GM21515 (cell line): ENCODE data around the gene NTM.
"Not testable (repeated sequence)": the region's sequence is repeated elsewhere in the genome, so short reads cannot be mapped to it uniquely, and the experiment has no call there.

ENCODE experiments used
- ATAC-seq: cut with Tn5 transposase; IDR thresholded peaks from one replicate; pipeline ENCODE4 v1.9.1; 2021; ENCODE audit not compliant: unreplicated experiment

Gene NTM

DNA sequence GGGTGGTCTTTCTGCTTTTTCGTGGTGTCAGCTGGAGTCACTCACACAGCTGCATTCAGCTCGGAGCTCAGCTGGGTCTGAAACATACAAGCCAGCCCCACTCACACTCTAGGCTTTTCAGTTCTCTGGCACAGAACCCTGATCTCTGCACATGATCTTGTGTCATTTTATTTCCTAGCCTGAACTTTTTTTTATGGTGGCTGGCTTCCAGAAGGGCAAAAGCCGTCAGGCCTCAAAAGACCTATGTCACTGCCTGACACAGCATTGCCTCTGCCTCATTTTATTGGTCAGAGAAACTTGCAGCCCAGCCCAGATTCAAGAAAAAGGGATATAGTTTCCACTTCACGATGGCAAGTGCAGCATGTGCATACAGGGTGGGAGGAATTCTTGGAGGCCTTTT, 117.8 kb downstream of the NTM start:
- no peak for ATAC-seq

- ATAC-seq, result no peak
Measured at GRCh38 chr11:131491503-131491902, 121.1 kb downstream of the NTM start.

- ATAC-seq, result no peak
Measured at GRCh38 chr11:131495423-131495822, 125.0 kb downstream of the NTM start.

- ATAC-seq, result not testable (repeated sequence)
Measured at GRCh38 chr11:131497686-131498085, 127.3 kb downstream of the NTM start.

DNA sequence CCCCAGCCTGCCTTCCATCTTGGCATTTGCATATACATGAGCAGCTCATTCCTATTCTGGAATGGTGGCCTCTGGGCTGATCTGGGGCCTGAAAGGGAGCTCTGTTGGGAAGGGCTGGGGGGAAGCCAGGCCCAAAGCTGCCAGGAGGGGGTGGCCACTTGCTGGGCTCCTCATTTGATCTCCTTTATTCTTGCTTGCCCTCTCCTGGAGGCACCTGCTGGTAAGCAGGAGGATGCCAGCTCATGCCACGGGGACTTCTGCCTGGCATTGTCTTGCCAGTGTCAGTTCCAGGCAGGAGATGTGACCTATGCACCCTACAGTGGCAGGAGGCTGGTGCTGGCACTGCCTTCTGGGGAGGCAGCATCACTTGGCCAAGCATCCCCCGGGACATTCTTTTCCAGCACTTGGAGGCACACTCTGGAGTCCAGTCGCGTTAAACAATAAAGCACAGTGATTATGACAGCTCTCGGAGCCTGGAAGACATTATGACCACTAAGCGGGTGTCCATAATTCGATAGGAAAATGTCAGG, 128.3 kb downstream of the NTM start:
- no peak for ATAC-seq

GRCh38 chr11:131499199-131499598, 128.8 kb downstream of the NTM start:
- ATAC-seq, result no peak

GRCh38 chr11:131503017-131503416, 132.6 kb downstream of the NTM start:
- no peak for ATAC-seq

DNA sequence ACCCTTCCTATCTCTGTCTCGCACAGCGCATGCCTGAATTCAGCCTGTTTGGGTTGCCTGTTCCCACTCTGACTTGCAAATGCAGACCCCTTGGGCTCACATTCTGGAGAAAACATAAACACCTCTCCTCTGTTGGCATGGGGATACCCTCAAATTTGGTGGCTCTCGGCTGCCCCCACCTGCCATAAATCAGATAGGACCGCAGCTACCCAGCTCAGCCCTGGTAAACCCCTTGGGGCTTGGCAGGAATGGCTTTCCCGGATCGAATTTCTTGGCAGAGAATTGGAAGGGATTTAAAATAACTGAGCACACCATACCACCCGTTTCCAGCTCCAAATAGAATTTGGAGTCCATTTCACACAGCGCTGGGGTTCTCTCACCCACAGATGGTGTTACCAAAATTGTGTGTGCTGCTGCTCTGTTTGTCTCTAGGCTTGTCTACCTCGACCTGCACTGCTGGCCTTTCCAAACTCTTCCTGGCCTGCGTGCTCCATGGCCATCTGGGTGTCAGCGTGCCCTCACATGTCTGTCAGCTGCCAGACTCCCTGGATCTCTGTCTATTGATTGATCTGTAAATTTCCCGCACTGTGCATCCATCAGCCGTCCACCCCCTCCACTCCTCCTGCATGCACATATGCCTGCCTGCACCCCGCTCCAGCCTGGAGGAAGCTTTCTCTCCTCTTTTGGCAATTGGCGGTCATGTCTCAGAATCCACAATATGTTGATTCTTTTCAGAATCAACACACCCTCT, 134.0 kb downstream of the NTM start:
- no peak for ATAC-seq

GRCh38 chr11:131506348-131506747, 135.9 kb downstream of the NTM start:
- ATAC-seq, result no peak

- ATAC-seq, result no peak
Measured at GRCh38 chr11:131510662-131511061, 140.2 kb downstream of the NTM start.

DNA sequence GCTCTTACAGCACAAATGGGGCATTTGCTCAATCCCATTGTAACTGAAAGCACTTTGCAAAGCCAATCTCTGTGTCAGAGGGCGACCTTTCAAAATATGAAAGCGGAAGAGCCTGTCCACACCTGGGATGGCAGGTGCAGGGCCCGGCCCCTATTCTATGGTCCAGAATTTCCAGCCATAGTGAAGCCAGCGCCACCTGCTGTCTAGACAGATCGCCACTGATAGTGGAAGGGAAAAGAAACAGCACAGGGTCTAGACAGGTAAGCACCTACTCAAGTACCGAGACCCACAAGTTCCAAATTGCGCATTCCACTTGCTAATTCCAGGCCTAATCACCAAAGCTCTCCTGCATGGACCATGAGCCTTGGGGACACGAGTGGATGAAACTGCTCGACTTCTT, 141.4 kb downstream of the NTM start:
- no peak for ATAC-seq

GRCh38 chr11:131512228-131512627, 141.8 kb downstream of the NTM start:
- no peak for ATAC-seq

GRCh38 chr11:131514062-131514461, 143.6 kb downstream of the NTM start:
- ATAC-seq, result no peak

GRCh38 chr11:131518305-131518838, 148.0 kb downstream of the NTM start:
- ATAC-seq, result no peak

DNA sequence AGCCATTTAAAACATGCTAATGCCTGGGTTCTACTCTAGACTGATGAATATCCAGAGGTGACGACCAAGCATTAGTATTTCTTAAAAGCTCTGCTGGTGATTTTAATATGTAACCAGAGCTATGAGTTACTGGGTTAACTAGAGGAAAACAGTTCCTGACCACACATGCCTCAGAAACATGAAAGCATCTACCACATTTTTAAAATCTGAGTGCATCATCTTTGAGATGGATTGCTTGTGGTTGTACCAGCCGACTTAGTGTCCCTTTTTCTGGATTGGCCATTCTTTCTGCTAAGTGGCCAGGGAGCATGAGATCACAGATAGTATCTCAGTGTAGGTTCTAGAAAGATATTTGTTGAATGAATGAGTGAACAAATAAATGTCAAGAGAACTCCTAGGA, 152.4 kb downstream of the NTM start:
- no peak for ATAC-seq

- no peak for ATAC-seq
Measured at GRCh38 chr11:131530407-131530806, 160.0 kb downstream of the NTM start.

- ATAC-seq, result no peak
Measured at GRCh38 chr11:131533149-131533548, 162.7 kb downstream of the NTM start.

- no peak for ATAC-seq
Measured at GRCh38 chr11:131533998-131534397, 163.6 kb downstream of the NTM start.

DNA sequence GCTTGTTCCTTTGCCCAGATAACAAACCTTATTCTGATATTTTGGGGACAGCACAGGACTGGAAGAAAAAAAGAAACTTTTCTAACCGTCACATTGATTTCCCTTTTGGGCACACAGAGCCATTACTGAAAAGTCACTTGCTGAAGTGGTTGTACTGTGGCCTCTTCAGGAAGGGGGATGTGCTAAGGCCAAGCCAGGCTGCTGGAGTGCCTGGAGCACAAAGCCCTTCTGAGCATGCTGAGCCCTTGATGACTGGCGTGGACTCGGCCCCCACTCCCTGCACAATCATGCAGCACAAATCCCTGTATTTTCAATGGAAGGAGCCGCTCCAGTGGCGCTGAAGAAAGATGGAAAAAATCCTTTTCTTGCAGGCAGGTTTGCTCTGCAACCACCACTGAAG, 164.2 kb downstream of the NTM start:
- ATAC-seq, result no peak

DNA sequence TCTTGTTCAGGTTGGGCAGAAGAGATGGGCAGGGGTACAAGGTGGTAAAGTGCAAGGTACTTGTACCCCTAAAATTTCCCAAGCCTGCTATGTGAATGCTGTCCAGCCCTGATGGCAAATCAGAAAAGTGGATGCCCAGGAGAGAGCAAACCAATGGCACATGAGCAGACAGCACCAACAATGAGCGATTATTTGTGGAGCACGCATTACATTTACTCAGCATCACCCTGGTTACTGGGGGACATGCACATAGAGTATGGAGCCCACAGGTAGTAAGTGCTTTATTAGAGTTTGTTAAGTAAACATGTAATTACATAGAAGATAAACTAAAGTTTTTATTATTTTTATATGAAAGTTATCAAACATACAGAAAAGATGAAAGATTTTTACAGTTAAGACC, 165.7 kb downstream of the NTM start:
- ATAC-seq, result no peak

DNA sequence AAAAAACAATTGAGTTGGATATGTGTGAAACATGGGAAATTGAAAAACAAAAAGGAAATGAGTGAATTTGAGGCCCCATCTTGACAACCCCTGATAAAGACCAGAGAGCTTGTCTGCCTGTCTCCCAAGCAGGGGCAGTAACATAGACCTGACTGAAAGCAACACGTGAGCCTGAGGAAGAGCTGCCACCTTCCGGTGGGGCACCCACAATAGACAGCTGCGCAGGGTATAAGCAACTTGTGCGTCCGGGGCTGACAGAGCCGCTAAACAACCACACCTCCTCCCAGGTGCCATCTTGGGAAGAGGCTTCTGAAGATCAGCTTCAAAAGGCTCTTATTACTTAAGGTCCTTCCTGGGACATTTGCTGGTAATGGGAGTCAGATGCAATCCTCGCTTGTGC, 166.8 kb downstream of the NTM start:
- no peak for ATAC-seq

DNA sequence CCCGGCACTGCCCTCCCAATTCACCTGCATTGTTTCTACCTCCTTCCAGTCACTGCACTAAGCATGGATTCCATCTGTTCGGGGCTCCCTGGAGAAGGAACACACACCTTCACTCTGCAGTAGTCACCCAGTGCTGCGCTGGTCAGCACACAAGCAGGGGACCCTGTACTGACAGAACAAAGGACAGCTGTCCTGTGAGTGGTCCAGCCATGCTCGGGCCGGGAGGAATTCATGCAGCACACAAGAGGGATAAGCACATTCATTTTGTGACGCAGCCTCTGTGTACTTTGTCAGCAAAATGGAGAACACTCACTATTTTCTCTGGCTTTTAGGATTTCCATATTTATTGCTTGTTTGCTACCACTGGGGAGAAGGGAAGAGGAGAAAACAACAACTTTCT, 167.3 kb downstream of the NTM start:
- no peak for ATAC-seq

GRCh38 chr11:131538322-131538721, 167.9 kb downstream of the NTM start:
- no peak for ATAC-seq
